GM18505 (cell line): Measurements from ENCODE around the gene SELENBP1.
A peak's percentile ranks its signal among the peaks of the same experiment; 100 is the strongest.

ENCODE experiments used
- ATAC-seq: cut with Tn5 transposase; IDR thresholded peaks from one replicate; pipeline ENCODE4 v1.9.1; 2021; ENCODE audit not compliant: unreplicated experiment
- POLR2A ChIP-seq: IDR thresholded peaks from 4 replicates; pipeline ENCODE4 v1.6.1; 2011; ENCODE audit warnings: borderline replicate concordance; ENCODE audit not compliant: insufficient read depth, insufficient read length; ENCODE audit errors: extremely low read depth

The SELENBP1 gene

GRCh38 chr1:151372058-151372934, at the start of gene SELENBP1:
TSS of gene SELENBP1 (minus strand) at chr1:151372705. CDS start at chr1:151372641, 64 bp downstream.
- ATAC-seq, result no peak

GRCh38 chr1:151419819-151420218, 47.3 kb upstream of the SELENBP1 start:
- no peak for TF ChIP-seq POLR2A
- ATAC-seq, result no peak

More at GRCh38 chr1:151372058-151372934, at the start of gene SELENBP1:
- TF ChIP-seq POLR2A, result no peak

- no peak for ATAC-seq
- TF ChIP-seq POLR2A, result no peak
Measured at GRCh38 chr1:151418081-151418480, 45.6 kb upstream of the SELENBP1 start.

GRCh38 chr1:151416231-151416630, 43.7 kb upstream of the SELENBP1 start:
- ATAC-seq, result no peak
- TF ChIP-seq POLR2A, result no peak

- TF ChIP-seq POLR2A, result no peak
- no peak for ATAC-seq
Measured at GRCh38 chr1:151411884-151412283, 39.4 kb upstream of the SELENBP1 start.

GRCh38 chr1:151408891-151409290, 36.4 kb upstream of the SELENBP1 start:
- TF ChIP-seq POLR2A, result no peak

GRCh38 chr1:151407304-151407703, 34.8 kb upstream of the SELENBP1 start:
- no peak for ATAC-seq
- no peak for TF ChIP-seq POLR2A

More at GRCh38 chr1:151408891-151409290, 36.4 kb upstream of the SELENBP1 start:
- no peak for ATAC-seq

- no peak for ATAC-seq
- no peak for TF ChIP-seq POLR2A
Measured at GRCh38 chr1:151406176-151406575, 33.7 kb upstream of the SELENBP1 start.

- no peak for ATAC-seq
- peak; percentile 11 for TF ChIP-seq POLR2A
Measured at GRCh38 chr1:151405187-151405951, 32.9 kb upstream of the SELENBP1 start.

GRCh38 chr1:151403612-151404011, 31.1 kb upstream of the SELENBP1 start:
- no peak for TF ChIP-seq POLR2A
- ATAC-seq, result no peak

- TF ChIP-seq POLR2A, result no peak
- ATAC-seq, result no peak
Measured at GRCh38 chr1:151402764-151403163, 30.3 kb upstream of the SELENBP1 start.

- TF ChIP-seq POLR2A, result no peak
- no peak for ATAC-seq
Measured at GRCh38 chr1:151401860-151402259, 29.4 kb upstream of the SELENBP1 start.

- peak; percentile 24 for TF ChIP-seq POLR2A
- no peak for ATAC-seq
Measured at GRCh38 chr1:151401125-151401788, 28.8 kb upstream of the SELENBP1 start.
